DMS79 treated with DMSO at 0.1 percent for 48 hours (cell line): ENCODE data around the gene SIRT2.
"Not testable (repeated sequence)": the region's sequence is repeated elsewhere in the genome, so short reads cannot be mapped to it uniquely, and the experiment has no call there.

Experiments
- DNase-seq: peaks from one replicate; lab custom pipeline; 2025; lab: John Stamatoyannopoulos, UW

SIRT2 gene

DNA sequence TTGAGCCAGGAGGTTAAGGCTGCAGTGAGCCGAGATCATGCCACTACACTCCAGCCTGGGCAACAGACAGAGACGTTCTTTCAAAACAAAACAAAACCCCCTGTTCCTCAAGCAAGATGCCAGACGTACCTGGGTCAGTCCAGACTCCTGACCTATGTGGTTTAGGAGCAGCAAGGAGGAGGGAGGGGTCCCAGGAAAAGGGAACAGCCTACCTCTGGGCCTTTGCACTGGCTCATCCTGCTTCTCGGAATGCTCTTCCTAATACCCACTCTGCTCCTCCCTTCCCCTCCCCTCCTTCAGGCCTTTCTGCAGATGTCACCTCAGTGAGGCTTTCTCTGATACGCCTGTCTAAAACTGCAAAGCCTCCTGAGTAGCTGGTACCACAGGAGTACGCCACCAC lies 30.9 kb downstream of the SIRT2 start:
- DNase-seq = no peak

DNA sequence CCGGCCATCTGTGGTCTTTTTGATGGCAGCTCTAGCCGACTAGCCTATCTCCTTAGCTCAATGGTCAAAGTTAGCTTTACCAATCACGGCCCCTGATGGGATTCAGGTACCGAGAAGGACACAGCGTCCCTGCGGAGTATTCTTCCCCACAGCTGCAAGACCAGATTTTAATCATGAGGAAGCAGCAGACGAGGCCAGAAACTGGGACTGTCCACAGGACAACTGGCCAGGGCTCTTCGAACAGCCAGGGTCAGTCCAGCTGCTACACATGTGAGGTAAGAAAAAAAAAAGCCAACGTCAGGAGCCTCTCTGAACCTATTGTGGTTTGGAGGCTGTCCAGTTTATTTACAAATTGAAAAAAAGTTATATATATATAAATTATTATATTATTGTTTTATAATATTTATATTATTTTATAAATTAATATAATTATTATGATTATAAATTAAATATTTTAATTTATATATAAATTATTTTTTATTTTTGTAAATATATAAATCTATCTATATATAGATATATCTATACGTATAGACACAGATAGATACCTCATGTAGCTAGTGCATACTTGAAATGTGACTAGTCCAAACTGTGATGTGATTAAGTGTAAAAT lies 32.1 kb downstream of the SIRT2 start:
- no peak for DNase-seq

DNA sequence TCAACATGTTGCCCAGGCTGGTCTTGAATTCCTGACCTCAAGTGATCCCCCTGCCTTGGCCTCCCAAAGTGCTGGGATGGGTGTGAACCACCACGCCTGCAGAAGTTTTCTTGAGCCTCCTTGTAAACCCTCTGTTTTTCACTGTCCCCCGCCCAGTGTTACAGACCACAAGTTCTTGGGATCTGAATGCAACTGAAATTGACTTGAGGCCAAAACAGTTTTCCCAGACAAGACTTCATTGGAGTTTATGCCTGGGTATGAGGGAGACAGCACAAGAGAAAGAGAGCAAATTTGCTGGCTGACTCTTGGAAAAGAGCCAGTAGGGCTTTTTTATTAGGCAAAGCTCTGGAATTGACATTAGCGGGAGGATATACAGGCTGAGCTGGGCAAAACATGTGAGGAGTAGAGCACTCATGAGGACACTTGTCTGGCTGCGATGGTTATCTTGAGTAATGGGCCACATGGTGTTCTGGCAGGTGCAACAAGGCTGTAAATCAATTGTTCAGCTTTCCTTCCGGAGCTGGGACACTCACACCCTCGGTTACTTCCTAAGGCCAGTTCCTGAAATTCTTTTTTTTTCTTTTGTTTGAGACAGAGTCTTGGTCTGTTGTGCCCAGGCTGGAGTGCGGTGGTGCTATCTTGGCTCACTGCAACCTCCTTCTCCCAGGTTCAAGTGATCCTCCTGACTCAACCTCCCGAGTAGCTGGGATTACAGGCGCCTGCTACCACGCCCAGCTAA lies 36.9 kb downstream of the SIRT2 start:
- DNase-seq = peak; percentile 98

DNA sequence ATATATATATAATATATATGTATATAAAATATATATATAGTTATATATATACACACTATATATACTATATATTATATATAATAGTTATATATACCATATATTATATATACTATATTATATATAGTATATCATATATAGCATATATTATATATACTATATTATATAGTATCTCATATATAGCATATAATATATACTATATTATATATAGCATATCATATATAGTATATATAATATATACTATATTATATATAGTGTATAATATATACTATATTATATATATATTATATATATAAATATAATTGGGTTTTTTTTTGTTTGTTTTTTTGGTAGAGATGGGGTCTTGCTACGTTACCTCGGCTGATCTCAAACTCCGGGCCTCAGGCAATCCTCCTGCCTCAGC lies 38.0 kb downstream of the SIRT2 start:
- DNase-seq = no peak

DNA sequence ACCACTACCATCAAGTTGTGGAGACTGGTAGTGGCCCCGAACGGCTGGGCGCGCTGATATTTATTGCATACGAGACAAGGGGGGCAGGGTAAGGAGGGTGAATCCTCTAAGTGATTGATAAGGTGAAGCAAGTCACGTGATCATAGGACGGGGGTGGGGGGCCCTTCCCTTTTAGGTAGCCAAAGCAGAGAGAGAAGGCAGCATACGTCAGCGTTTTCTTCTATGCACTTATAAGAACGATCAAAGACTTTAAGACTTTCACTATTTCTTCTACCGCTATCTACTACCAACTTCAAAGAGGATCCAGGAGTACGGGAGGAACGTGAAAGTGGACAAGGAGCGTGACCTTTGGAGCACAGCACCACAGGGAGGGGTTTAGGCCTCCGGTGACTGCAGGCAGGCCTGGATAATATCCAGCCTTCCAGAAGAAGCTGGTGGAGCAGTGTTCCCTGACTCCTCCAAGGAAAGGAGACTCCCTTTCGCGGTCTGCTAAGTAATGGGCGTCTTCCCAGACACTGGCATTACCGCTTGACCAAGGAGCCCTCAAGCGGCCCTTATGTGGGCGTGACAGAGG lies 39.7 kb downstream of the SIRT2 start:
- not testable (repeated sequence) for DNase-seq

DNA sequence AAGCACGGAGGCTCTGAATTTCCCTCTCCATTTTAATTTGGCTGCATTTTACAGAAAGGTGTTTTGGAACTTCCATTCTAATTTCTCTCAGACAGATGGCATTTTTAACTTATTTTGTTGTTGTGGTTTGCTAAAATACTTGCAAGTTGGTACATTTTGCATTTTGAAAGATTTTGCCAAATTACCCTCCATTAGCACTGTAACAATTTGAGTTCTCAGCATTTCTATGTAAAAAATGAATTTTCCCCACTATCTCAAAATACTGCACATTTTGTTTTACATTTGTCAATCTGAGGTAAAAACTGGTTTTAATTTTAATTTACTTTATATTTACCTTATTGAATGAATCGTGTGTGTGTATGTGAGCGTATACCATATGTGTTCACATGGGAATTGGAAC lies 42.6 kb downstream of the SIRT2 start:
- DNase-seq = no peak

DNA sequence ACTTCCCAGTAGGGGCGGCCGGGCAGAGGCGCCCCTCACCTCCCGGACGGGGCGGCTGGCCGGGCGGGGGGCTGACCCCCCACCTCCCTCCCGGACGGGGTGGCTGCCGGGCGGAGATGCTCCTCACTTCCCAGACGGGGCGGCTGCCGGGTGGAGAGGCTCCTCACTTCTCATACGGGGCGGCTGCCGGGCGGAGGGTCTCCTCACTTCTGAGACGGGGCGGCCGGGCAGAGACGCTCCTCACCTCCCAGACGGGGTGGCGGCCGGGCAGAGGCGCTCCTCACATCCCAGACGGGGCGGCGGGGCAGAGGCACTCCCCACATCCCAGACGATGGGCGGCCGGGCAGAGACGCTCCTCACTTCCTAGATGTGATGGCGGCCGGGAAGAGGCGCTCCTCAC lies 43.7 kb downstream of the SIRT2 start:
- not testable (repeated sequence) for DNase-seq

DNA sequence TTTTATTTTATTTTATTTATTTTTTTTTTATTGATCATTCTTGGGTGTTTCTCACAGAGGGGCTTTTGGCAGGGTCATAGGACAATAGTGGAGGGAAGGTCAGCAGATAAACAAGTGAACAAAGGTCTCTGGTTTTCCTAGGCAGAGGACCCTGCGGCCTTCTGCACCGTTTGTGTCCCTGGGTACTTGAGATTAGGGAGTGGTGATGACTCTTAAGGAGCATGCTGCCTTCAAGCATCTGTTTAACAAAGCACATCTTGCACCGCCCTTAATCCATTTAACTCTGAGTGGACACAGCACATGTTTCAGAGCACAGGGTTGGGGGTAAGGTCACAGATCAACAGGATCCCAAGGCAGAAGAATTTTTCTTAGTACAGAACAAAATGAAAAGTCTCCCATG lies 44.5 kb downstream of the SIRT2 start:
- not testable (repeated sequence) for DNase-seq

DNA sequence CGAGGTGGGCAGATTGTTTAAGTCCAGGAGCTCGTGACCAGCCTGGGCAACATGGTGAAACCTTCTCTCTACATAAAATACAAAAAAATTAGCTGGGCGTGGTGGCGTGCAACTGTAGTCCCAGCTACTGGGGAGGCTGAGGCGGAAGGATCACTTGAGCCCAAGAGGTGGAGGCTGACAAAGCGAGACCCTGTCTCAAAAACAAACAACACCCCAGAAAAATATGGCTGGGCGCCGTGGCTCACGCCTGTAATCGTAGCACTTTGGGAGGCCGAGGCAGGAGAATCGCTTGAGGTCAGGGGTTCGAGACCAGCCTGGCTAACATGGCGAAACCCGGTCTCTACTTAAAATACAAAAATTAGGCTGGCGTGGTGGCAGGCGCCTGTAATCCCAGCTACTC lies 46.2 kb downstream of the SIRT2 start:
- DNase-seq = no peak

DNA sequence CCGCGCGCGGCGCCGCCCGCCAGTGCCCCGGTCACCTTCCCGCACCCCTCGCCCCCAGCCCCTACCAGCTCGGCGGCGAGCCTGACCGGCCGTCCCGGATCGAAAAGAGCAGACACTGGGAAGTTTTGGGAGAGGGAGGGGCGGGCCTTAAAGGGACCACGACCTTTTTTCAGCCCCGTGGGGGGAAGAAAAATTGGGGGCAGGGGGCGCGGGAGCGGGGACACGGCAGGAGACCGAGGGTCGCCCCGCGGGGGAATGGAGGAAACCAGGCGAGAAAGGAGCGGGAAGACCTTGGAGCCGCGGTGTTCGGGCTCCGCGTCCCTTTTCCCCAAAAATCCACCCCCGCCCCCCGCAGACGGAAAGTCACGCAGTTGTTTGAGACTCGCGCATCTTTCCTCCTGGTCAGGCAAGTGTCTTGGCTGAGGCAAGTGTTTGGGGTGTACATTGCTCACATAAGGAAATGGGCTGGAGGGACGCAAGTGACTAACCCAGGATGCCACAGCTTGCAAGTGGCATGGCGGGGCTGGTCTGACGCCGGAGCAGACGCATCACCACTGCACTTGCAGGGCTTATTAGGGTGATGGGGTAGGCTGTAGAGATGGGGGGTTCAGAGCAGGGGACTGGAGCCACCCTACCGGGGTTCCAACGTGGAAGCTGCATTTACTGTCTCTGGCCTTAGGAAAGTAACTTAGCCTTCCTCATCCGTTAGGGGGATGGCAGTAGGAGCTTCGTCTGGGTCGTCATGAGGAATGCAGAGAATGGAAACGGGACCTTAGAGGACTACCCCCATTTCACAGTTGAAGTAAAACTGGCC lies 47.0 kb downstream of the SIRT2 start:
- no peak for DNase-seq

DNA sequence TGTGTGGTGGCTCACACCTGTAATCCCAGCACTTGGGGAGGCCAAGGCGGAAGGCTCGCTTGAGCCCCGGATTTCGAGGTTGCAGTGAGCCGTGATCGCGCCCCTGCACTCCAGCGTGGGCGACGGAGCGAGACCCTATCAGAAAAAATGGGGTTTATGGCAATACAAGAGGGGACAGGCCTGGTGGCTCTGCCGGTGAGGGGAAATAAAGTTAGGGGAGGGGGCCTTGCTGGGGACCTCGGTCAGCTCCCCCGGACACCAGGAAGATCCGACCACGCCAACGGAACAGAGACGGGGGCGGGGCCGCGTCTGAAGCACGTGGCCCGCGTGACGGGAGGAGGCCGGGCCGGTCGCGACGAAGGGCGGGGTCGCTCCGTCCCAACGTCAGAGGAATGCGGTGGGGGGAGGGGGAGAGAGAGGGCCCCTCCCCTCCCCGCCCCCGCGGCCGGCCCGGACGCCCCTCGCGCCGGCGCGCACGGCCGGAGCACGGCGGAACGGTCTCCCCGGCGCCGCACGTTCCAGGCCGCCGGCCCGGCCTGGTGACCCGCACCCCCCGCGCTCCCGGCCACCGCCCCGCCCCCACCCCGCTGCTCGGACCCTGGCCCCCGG lies 47.7 kb downstream of the SIRT2 start:
- DNase-seq = peak; percentile 75

DNA sequence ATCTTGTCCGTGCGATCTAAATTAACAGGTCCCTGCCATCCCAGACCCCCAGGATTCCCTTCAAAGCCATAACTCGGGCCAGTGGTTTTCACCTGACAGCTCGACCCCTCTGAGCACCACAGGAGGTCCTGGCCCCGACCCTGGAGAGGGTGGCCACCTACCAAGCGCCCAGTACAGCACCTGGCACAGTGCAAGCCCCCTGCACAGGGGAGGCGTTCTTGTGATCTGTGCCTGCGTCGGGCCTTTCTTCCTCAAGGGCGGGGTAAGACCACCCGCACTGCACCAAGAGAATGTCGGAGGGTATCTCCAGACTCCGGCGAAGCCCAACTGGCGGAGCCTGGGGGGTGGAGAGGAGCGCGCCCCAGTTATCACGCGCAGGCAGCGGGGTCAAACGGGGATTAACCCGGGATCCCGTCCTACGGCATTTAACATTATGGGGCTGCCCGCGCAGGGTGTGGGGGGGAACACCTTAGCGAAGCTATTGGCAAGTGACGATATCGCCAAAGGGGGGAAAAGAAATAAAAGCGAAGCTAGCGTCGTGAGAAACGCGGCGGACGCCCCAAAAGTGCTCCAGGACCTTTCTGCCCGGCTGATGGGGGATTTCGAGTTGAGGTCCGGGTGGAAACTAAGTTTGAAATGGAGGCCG lies 48.3 kb downstream of the SIRT2 start:
- DNase-seq = no peak

DNA sequence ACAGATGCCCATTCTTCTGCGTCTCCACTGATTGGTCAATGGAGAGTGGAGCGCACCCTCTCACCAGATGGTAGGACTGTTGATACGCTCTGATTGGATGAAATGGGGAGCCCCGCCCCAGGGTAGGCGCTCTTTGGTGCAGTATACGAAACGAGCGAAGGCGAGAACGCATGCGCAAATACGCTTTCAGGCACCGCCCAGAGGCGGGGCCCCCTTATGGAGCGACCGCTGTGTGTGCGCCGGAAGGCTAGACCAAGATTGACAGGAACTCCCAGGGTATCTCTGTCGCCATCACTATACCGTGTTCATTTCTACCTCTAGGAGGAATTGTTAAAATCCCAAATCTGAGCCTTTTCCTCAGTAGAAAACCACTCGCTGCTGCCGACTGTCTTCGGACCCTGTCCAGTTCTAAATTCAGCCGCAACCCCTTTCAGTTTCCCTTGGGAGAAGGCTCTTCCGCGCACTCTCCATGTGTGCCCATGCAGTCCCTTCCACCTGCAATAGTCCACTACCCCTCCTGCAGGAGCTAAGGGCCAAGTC lies 48.9 kb downstream of the SIRT2 start:
- DNase-seq = no peak

DNA sequence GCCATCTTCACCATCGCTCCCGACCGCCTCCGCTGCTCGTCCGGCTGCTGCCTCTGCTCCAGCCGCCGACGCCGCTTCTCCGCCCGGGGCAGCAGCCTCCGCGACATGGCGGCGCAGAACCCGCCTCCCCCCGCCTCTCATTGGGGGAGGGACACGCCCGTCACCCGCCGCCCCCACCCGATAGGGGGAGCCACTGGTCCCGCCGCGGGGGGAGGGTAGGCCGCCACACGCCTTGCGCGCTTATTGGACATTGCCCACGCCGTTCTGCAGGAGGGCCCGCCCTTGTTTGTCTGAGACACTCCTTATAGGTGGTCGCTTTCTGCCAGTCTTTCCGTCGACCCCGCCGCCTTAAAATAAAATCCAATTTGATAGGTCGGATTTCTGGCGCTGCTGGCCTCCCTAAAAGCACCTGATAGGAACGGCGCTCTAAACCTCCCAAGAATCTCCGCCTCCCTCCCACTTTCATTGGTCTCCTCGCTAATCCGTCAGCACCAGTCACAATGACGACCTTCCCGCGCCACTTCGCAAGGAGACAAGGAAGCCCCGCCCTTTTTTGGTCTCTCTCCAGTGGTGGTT lies 49.5 kb downstream of the SIRT2 start, which contains the start of gene HNRNPL:
HNRNPL (minus strand) TSS at position 127 of the 576 bp plus-strand sequence; CDS start at position 107, 20 bp downstream.
- peak; percentile 100 for DNase-seq

DNA sequence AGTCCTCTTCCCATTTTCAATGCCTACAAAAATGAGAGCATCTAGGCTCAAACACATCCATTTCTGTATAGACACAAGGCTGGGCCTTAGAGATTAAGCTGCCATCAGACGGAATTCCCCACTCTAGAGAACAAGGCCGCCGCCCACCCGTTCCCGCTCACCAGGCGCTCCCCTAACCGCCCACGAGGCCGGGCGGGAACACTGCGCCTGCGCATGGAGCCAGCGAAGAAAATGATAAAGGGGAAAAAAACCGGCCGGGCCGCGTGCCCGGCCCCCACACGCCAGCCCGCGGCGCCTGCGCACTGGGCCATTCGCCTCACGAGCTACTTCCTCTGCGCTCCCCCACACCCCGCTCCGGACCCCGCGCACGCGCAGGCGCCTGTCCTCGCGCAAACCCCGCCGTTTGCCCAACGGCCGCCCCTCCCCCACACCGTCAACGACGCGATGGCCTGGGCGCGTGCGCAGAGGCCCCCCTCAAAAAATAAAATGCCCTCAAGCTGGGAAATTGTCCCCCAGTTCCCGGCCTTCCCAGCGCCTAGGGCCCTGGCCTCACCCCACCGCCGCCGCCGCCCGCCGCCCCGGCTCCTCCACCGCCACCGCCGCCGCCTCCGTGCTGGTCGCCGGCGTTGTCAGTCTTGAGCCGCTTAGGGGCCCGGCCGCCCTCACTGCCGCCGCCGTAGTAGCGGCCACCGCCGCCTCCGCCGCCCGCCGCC lies 50.1 kb downstream of the SIRT2 start:
- DNase-seq = peak; percentile 92

DNA sequence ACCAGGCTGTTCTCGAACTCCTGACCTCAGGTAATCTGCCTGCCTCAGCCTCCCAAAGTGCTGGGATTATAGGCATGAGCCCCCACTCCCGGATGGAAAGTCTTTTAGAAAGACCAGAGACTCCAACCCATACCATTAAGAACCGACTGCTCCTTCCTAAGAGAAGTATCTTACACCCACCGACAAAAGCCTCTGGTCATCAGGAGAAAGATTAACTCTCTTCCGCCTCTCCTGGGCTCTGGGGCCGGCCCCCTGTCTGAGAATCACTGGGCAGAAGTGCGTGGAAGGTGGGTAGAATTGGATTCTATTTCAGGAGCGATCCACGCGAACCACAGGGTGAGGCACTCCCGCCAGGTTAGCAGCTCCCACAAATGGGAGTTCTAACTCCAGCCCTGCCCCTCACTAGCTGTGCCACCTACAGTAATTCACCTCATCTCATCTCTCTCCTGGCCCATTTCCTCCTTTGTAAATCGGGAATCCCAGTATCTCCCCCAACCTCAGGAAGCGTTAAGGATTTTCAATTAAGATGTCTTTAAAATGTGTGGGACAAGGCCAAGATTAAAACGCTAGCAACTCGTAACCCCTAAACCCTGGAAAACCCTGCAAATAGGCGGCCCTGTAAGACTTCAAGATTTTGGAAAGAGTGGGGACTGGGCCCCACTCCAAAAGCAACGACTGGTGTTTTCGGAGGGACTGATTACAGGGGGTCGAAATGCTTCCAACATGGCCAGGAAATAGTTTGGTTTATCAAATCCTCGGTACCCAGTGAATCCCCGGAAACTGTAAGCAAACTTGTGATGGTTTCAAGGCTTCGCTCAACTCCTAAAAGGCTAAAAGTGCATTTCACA lies 50.9 kb downstream of the SIRT2 start:
- DNase-seq = no peak

DNA sequence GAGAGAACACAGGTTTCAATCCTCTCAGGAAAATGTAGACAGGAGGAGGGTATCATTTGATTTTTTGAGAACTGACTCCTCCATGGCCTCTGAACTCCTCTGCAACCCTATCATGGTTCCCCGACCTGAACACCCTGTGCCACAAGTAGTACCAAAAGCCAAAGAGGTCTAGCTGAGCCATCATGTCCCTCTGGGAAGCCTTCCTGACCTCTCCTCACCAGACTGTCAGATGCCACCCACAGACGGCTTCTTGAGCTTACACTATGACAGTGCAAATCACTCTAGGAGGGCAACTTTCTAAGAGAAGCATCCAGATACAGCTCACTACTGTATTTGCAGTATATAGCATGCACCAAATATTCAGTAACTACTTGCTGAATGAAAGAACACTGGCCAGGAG lies 53.3 kb downstream of the SIRT2 start:
- DNase-seq = no peak

DNA sequence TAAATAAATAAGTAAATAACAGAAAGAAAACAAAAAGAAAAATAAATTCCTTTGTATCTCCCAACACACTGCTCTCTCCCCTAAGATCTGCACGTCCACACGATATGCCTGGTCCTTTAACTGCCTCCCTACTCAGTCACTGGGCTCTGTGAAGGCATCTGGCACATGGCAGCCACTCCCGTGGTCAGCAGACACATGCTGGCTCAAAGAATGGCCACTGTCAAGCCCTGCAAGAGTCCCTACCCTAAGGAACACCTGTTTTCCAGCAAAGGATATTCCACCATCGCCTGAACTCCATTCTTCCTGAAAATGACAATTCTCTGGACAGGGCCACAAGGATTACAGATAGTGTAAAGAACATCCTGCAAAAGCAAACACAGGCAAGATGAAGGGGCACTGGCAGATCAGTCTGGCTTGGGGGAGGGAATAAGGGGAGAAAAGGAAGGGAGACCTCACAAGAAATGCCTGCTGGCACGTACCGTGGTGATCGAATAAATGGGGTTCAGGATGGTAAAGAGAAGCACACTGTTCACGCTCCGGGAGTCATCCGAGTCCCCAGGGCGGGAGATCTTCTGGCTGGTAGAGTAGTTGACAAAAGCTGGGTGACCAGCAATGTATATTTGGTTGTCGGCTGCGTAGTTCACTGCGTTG lies 53.9 kb downstream of the SIRT2 start:
- no peak for DNase-seq
